Chondrocyte (in vitro differentiated cells): Measurements from ENCODE around the gene PAX5. TPM values are rescaled to one million over a fixed set of nuclear protein-coding genes. Genes with fewer than 3 reads are reported as not detected.
A peak's percentile ranks its signal among the peaks of the same experiment; 100 is the strongest.

Source experiments
- DNase-seq: peaks from one replicate; pipeline ENCODE4 v3.0.0; 2021; ENCODE audit warnings: mixed read lengths, low spot score
- H3K27ac Mint-ChIP-seq: one replicate; pipeline ENCODE4 v1.8.0; 2021; ENCODE audit warnings: mild to moderate bottlenecking, moderate library complexity, mixed read lengths; ENCODE audit not compliant: unreplicated experiment
- H3K27me3 Mint-ChIP-seq: 2 replicates; pipeline ENCODE4 v1.8.0; 2021; ENCODE audit warnings: low read depth, mixed read lengths
- H3K36me3 Mint-ChIP-seq: 2 replicates; pipeline ENCODE4 v1.8.0; 2021; ENCODE audit warnings: low read depth, mixed read lengths
- H3K4me1 Mint-ChIP-seq: 2 replicates; pipeline ENCODE4 v1.8.0; 2021; ENCODE audit warnings: low read depth, mild to moderate bottlenecking, mixed read lengths
- H3K4me3 Mint-ChIP-seq: one replicate; pipeline ENCODE4 v1.8.0; 2021; ENCODE audit warnings: mild to moderate bottlenecking, moderate library complexity, mixed read lengths; ENCODE audit not compliant: unreplicated experiment
- H3K9me3 Mint-ChIP-seq: 2 replicates; pipeline ENCODE4 v1.8.0; 2021; ENCODE audit warnings: low read depth, mixed read lengths
- total RNA-seq: library from RNA; stranded (reverse); gene quantifications from 3 replicates; pipeline ENCODE4 v1.2.1, GENCODE V29; 2021
- TF ChIP-seq, protein P1 (sequence below): fragments of 200-600 bp; sonication (generic); IDR thresholded peaks from 2 replicates; pipeline ENCODE4 v1.5.0; 2021; ENCODE audit warnings: antibody characterized with exemption, mild to moderate bottlenecking, moderate library complexity

PAX5 gene
- total RNA-seq, 1 donor from 2014 or later: not detected

DNA sequence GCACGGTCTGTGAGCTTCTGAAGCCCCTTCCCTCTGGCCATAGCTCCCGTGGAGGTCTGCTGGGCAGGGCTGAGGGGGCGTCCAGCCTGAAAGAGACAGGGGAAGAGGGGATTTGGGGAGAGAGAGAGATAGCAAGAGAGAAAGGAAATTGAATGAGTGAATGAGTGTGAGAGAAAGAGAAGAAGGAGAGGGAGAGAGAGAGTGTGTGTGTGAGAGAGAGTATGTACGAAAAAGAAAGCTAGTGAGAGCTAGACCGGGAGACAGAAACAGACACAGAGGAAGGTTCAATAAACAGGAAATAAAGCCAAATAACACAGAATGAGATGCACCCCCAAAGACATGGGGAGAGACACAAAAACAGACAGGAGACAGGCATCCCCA is 37.4 kb downstream of the PAX5 start:
- TF ChIP-seq, protein P1, sequence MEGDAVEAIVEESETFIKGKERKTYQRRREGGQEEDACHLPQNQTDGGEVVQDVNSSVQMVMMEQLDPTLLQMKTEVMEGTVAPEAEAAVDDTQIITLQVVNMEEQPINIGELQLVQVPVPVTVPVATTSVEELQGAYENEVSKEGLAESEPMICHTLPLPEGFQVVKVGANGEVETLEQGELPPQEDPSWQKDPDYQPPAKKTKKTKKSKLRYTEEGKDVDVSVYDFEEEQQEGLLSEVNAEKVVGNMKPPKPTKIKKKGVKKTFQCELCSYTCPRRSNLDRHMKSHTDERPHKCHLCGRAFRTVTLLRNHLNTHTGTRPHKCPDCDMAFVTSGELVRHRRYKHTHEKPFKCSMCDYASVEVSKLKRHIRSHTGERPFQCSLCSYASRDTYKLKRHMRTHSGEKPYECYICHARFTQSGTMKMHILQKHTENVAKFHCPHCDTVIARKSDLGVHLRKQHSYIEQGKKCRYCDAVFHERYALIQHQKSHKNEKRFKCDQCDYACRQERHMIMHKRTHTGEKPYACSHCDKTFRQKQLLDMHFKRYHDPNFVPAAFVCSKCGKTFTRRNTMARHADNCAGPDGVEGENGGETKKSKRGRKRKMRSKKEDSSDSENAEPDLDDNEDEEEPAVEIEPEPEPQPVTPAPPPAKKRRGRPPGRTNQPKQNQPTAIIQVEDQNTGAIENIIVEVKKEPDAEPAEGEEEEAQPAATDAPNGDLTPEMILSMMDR: no peak
- peaks cover 15% of the 10 kb centered on the region for H3K4me1 Mint-ChIP-seq
- no peak for DNase-seq
- no peak overlapping the region for H3K4me3 Mint-ChIP-seq
- H3K27ac Mint-ChIP-seq: no peak overlapping the region
- peaks cover 2% of the 10 kb centered on the region for H3K9me3 Mint-ChIP-seq
- H3K27me3 Mint-ChIP-seq: peaks cover 31% of the 10 kb centered on the region
- H3K36me3 Mint-ChIP-seq: peaks cover 2% of the 10 kb centered on the region

DNA sequence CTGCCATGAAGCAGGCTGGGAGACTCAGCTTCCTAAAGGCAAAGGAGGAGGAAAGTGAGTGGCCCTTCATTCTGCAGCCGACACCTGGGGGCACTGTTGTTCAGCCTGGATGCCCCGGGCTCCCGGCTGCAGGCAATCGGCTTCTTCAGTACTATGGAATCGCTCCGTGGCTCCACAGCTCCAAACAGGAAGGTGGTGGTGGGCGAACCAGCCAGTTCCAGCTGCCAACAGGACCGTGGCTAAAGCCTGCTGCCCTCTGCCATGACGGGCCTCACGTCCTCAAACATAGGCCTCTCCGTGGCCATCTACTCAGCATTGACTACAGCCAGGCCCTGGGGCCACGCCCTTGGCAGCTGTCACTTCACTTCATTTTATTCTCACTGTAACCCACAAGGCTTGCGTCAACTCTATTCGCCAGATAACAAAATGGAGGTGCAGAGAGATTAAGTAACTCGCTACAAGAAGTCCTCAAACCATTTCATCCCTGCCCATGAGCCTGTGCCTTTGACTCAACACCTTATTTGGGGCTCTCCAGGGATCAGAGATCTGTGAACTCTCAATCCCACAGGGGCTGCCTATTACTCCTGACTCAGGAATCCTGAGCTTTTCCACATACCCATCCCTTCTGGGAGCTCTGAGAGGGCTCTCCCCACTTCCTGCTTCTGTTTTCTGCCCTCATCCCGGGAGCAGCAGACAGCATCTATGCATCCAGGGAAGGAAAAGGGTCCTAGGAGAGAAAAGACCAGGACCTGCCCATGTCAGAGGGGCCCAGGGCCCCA is 38.0 kb downstream of the PAX5 start:
- Mint-ChIP-seq H3K9me3 (peaks cover 6% of the 10 kb centered on the region), H3K4me3 (peak overlapping the region; percentile 12), H3K4me1 (peaks cover 15% of the 10 kb centered on the region), H3K36me3 (peaks cover 5% of the 10 kb centered on the region), H3K27ac (no peak overlapping the region), H3K27me3 (peaks cover 30% of the 10 kb centered on the region)
- no peak for DNase-seq
- TF ChIP-seq, protein P1: peak; percentile 76

DNA sequence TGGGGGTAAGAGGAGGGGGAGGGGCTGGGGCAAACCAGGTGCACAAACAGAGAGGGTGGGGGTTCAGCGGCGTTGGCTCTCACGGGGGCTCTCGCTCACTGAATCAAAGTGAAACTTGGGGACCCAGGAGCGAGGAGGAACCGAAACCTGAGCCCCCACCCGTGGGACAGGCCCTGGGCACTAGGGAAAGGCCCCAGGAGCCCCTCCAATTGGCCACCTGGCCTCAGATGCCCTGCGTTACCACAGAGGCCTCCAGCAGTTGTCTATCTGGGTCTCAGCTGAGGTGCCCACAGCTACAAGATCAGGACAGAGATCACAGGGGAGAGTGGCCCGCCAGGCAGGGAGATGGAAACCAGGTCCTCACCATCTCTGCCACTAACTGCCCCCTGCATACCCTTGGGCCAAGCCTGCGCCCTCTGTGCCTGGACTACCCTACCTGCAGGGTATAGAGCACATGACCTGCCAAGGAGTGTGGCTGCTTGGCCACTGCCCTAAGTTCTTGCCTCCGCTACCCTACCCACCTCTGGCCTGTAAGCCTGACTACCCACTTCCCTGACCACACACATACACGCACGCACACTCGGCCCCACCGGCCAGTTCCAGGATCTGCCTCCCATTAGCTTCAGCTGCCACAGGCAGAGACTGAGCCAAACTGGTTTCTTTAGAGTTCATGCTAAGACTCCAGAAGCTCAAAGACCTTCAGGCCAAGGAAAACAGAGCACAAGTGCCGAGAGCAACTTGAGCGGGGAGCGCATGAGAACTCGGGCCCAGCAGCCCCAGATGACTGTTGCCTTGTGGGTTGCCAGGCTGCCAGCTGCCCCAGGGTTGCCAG is 39.9 kb downstream of the PAX5 start:
- Mint-ChIP-seq H3K9me3 (peaks cover 14% of the 10 kb centered on the region), H3K27ac (no peak overlapping the region), H3K4me3 (no peak overlapping the region), H3K36me3 (peaks cover 10% of the 10 kb centered on the region), H3K4me1 (peaks cover 15% of the 10 kb centered on the region), H3K27me3 (peaks cover 31% of the 10 kb centered on the region)
- no peak for DNase-seq
- TF ChIP-seq, protein P1: no peak

DNA sequence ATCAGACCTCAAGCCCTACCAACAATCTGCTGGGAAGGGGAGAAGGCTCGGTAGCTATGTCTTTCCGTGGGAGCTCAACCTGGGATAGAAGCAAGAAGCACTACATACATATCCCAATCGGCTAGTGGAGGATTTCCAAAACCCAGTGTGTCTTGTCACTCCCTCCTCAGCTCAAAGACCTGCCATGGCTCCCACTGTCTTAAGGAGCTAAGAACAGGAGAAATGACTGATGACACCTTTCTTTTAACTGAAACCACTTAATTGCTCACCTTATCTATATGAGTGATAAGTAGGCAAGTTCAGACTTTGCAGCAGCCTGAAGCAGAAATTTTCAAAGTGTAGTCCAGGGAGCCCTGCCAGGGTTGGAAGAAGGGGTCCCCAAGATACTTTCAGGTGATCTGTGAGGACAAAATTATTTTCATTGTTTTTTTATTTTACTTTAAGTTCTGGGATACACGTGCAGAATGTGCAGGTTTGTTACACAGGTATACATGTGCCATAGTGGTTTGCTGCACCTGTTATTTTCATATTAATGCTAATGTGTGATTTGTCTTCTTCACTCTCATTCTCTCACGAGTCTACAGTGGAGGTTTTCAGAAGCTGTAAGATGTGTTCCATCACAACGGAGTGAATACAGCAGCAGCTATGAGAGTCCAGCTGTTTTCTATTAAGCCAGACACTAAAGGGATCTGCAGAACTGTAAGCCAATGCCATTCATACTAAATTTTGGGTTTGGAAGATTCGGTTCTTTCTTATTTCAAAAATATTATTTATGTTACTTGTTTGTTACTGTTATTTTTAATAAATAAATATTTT is 41.4 kb downstream of the PAX5 start:
- DNase-seq: no peak
- Mint-ChIP-seq H3K9me3 (peaks cover 14% of the 10 kb centered on the region), H3K4me1 (peaks cover 18% of the 10 kb centered on the region), H3K27me3 (peaks cover 35% of the 10 kb centered on the region), H3K4me3 (no peak overlapping the region), H3K27ac (no peak overlapping the region), H3K36me3 (peaks cover 10% of the 10 kb centered on the region)
- TF ChIP-seq, protein P1: no peak
